ENCODE measurements around the gene DISP3.

DISP3 gene

DNA sequence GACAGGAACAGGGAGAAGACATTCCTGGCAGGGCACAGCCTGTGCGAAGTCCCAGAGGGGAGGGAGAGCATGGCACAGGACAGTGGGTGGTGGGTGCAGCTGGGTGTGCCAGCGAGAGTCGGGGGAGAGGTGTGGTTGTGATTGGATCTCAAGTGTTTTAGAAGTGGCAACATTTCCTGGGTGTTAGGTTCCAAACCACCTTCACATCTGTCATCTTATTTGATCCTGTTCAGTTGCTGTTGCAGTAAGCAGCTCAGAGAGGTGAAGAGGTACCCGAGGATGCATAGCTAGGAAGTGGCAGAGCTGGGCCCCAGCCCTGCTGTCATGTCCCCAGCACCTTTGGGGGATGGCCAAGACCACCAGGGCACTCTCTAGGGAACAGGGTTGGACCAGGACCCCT lies 22.0 kb upstream of the DISP3 start:
- DNase-seq (ENCODE audit: low read depth in 2 of 2) = no peak

DNA sequence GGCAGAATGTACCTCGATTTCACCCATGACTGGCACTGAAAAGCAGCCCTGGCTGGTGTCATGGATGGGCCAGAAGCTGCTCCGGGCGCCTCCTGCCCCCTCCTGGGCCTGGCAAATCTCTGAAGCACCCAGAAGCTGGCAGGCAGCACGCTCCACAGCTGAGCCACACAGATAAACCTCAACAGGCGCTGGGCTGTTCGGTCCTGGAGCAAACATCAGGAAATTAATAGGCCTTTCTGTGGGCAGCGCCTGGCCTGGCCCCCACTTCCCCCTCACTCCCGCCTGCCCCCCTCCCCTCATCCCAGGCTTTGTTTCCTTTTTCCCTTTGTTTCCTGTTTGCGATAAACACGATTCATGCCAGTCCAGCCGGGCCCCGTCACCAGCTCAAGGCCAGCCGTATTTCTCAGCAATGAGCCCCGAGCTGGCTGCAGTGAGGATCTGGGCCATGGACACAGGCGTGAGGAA lies 20.1 kb upstream of the DISP3 start:
- DNase-seq (ENCODE audit: low read depth in 2 of 2) = no peak

DNA sequence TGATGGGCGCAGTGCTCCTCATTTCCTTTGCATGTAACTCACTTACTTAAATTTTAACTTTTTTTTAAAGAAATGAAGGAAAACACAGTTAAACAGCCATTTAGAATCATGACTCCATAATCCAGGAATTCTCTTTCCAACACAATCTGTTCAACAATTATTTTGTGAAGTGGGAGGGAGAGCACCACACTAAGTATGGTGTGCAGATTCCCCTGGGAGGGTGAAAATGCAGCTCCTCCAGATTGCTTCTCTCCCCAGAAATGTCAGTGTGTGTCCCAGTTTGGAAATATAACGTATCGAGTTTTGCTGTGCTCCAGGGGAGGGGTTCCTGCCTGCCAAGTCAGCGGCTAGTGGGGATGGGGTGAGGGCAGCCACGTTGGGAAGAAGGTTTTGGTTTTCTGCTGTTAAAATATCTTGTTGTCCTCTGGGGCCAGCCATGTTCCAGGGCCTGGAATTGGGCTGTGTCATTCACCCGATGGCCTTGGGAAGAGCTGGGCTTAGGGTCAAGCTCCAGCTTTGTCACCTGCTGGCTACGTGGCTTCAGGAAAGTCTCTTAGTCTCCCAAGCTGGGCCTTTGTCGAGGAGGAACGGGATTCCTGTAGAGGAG lies 17.3 kb upstream of the DISP3 start:
- DNase-seq (ENCODE audit: low read depth in 2 of 2) = no peak

DNA sequence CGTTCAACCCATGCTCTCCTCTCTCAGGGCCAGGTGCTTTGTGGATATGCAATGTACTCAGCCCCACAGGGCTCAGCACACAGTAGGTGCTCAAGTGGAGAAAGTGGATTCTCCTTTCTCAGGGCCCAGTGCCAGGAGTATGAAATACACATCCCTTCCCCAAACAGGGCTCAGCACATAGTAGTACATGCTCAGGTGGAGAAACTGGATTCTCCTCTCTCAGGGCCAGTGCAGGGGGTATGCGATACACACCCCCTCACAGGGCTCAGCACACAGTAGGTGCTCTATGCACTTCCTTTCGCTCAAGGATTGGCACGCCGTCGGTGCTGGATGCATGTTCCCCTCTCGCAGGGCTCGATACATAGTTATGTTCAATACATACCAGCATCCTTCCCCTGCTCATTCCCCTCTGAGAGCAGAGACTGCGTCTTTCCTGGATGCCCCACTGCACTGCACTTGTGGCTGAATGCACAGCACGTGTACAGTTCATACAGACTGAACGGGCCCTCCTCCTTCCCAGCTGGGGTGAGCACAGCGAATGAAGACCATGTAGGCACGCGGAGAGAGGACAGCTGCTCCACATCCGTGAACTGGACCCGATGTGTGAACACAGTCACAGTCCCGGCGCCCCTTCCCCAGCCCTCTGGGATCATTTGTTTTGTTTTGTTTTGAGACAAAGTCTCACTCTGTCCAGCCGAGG lies 16.6 kb upstream of the DISP3 start:
- DNase-seq (ENCODE audit: low read depth in 2 of 2) = no peak

DNA sequence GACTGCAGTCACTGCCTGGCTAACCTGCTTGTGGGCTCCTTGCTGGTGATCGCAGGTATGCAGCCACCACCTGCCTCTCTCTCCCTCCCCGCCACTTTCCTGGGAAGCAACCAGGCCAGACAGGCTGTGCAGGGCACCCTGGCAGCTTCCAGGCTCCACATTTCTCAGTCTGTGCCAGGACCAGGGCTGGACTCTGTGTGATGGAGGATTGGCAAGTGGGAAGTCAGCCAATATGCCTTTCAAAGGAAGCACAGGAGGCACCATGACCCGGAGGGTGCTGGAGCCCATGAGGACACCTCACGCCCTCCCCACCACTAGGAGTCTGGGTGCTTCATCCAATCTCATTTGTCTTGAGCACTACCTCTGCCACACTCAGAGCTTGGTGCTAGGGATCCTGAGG lies 15.8 kb upstream of the DISP3 start:
- DNase-seq (ENCODE audit: low read depth in 2 of 2) = no peak

DNA sequence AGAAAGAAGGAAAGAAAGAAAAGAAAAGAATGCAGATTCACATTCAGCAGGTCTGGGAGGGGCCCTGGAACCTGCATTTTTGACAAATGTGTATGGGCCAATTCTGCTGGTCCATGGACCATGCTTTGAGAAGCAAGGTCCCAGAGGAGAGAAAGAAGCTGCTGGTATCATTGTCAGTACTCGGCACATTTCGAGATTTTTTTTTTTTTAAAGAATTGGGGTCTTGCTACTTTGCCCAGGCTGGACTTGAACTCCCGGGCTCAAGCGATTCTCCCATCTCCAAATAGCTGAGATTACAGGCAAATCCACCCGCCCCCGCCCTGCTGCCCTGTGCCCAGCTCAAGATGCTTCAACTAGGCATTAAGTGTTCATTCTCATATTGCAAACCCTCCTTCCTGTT lies 13.6 kb upstream of the DISP3 start:
- no peak for DNase-seq (ENCODE audit: low read depth in 2 of 2)

DNA sequence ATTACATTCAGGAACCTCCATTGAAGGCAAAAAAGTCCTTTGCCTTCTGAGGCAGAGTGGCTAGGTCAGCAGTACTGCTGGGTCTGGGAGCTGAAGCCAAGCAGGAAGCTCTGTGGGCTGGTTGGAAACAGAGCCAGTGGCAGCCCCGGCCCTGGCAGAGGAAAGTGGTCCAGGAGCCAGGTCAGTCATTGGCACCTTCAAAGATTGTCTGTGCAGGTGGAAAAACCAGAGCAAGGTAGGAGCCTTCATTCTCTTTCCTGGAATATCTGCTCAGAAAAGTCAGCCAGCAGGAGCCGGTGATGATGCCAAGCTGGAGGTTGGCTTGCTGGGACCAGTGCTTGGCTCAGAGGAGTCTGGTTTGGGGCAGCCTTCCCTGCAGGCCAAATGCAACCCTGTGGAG lies 12.5 kb upstream of the DISP3 start:
- DNase-seq (ENCODE audit: low read depth in 2 of 2) = no peak

DNA sequence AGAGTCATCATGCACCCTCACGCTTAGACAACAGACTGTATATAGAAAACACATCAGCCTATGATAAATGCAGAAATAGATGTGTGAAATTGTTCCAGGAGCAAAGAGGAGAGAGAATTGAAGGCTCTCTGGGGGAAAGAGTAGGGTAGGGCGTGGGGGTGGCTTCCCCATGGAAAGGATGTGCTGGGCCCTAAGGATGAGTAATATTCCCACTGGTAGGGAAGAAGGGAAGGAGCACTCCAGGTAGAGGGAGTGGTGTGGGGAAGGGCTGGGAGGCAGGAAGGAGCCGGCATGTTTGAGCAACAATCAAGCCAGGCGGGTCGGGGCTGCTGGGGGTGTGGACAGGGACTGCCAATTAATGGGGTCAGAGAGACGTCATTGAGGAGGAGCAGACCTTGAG lies 10.1 kb upstream of the DISP3 start:
- no peak for DNase-seq (ENCODE audit: low read depth in 2 of 2)

DNA sequence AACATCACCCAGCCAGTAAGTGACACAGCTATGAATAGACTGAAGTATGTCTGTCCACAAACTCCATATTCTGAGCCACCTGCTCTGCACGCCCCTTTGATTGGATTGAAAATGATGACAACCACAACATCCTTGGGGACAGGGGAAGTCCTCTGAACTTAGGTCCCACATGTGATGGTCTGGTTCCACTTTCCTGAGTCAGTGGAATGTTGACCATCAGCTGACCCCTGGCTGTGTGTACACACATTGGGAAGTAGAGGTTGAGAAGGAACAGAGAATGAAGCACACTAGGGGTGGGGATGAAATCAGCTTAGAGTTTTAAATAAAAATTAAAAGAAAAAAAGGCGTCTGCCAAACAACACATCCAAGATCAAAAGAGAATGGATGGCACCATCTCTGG lies 8.0 kb upstream of the DISP3 start:
- no peak for DNase-seq (ENCODE audit: low read depth in 2 of 2)

DNA sequence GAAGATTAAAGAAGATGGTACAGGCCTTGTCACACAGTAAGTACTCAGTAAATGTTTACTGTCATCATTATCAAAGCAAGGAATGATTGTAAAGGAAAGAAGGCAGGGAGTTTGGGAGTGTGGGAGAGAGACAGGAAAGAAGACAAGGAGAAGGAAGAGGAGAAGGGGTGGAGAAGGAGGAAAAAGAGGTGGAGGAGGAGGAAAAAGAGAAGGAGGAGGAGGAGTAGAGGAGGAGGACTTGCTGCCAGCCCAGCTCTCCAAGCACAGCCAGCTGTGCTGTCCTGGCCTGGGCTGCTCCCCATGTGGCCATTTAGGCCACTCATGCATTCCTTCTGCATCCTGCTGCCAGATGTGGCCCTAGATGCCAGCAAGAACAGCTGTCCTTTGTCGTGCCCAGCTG lies 7.5 kb upstream of the DISP3 start:
- no peak for DNase-seq (ENCODE audit: low read depth in 2 of 2)

DNA sequence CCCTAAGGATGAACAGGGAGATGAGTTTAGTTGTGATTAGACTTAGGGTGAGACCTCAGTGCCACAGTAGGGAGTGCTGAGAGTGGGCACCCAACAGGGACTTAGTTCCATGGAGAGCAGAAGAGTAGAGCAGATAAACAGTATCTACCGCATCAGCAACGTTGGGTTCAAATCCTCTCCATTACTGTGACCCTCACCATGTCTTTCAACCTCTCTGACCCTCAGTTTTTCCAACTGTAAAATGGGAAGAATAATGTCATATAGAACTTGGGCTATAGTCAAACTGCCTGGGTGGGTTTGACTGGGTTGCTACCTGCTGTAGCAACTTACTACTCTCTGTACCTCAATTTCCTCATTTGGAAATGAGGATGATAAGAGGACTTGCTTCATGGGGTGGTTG lies 6.7 kb upstream of the DISP3 start:
- no peak for DNase-seq (ENCODE audit: low read depth in 2 of 2)

DNA sequence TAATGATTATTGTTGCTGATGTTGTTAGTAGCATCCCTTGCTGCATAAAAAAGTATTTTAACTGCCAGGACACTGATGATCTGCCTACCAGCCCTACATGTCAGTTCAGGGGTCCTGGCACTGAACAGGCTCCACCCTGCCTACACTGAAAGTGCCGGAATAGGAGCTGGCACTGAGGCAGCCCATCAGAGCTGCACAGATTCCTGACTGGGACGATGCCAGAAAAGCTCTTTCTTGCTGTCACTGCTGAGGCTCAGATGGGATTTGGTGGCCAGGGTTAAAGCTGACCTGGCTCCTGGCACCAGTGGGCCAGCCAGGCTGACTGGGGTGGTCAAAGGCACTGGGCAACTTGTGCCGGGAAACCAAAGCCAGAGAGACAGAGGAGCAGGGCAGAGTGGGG lies 6.2 kb upstream of the DISP3 start:
- no peak for DNase-seq (ENCODE audit: low read depth in 2 of 2)

DNA sequence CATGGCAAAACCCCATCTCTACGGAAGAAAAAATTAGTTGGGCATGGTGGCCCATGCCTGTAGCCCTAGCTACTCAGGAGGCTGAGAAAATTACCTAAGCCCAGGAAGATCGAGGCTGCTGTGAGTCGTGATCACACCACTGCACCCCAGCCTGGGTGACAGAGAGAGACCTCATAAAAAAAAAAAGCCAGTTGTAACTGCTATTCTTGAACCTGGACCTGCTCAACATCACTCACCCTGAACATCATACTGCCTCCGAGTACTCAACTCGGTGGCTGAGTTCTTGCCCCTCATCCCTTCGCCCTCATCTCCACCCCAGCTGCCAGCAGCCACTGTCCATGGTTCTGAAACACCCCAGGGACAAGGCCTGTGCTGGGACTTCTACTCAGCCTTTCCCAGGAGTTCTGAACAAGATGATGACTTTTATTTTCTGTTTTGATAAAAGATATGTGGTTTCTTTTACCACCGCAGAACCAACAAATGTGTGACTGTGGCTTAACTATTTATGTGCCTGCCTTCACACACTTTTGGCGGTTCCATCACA lies 5.4 kb upstream of the DISP3 start:
- no peak for DNase-seq (ENCODE audit: low read depth in 2 of 2)

DNA sequence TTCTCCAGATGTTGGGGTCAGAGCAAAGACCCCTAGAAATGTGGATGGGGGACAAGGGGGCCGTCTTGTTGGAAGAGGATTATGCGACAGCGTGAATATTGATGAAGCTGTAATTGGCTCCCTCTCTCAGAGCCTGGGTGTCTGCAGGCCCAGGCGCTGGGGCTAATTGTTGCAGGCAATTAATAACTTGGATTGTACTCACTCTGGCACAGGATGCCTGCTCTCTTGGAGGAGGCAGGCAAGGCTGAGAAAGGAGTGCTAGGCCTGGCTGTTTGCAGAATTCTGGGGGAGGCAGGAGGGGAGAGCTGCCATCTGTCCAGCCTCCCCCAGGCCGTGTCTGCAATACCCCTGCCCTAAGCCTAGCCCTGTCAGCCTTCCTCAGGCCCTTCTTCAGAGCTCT lies 4.1 kb upstream of the DISP3 start:
- no peak for DNase-seq (ENCODE audit: low read depth in 2 of 2)

DNA sequence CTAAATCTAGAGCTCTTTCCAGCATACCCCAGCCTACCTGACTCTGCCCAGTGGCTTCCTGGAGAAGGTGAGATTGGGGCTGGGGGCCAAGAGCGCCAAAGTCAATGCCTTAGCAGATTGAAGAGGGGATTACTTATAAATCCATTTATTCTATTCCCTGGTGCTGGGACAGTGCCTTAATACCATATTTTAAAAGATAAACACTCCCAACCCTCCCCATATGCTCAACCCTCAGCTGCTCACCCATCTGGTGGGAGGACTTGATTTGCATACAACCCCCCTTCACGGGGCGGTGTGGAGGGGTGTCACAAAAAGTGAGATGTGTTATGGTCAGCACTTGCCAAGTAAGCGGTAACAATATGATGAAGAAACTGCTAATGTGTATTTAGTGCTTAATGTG lies 3.2 kb upstream of the DISP3 start:
- DNase-seq (ENCODE audit: low read depth in 2 of 2) = no peak

DNA sequence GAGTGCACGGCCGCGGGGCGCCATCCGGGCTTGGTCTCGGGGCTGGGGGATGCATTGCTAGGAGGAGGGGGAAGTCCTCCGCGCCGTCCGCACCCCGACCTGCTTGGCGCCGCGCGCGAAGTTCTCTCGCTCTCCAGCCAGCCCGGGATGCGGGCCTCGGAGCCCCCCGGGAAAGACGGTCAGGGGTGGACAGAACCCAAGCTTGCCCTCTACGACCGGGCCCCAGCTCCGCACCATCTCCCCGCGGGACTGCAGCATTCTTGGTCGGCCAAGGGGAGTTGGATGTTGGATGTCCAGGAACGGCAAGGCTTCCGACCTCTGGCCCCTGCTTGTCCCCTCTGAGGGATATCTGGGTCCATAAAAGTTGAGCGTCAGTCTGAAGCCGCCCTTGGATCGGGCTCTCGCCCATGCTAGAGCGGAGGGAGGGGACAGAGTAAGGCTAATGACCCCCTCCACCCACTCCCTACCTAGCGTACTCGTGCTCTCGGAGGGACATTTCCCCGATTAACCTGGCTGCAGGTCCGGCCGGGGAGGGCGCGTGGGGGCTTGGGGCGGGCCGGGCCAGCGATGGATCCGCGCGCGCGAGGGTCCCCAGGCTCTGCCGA lies 522 bp downstream of the DISP3 start:
- DNase-seq (ENCODE audit: low read depth in 2 of 2) = no peak

DNA sequence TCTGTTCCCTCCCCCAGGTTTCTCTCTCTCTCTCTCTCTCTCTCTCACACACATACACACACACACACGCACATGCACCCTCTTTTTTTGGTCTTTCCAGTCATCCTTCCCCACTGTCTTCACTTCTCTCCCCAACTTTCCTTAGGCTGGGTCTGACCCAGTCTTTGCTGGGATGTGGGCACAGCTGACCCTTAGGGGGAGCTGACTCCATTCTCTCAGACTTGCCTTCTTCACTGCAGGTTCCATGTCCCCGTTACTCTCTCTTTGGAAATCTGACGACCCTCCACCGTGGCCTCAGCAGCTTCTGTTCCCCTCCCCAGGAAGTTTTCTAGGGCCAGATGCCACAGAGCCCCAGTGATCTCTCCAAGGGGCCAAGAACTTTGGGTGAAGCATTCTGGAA lies 2.1 kb downstream of the DISP3 start:
- DNase-seq (ENCODE audit: low read depth in 2 of 2) = no peak

DNA sequence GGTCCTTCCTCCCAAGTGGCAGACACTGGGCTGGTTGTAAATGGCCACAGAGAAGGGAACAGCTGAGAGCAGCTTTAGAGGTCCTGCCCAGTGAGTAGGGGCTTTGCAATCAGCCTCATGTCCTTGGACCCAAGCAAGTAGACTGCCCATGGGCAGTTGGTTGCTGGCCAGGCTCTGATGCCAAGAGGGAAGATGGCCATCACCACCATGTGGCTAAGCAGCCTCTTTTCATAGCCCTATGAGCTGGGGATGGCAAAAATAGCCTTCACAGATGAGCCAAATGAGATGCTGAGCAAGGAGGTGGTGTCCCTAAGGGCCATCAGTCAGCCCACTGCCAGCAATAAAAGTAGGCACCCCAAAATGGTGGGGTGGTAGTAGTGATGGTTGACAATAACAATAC lies 3.2 kb downstream of the DISP3 start:
- DNase-seq (ENCODE audit: low read depth in 2 of 2) = no peak

DNA sequence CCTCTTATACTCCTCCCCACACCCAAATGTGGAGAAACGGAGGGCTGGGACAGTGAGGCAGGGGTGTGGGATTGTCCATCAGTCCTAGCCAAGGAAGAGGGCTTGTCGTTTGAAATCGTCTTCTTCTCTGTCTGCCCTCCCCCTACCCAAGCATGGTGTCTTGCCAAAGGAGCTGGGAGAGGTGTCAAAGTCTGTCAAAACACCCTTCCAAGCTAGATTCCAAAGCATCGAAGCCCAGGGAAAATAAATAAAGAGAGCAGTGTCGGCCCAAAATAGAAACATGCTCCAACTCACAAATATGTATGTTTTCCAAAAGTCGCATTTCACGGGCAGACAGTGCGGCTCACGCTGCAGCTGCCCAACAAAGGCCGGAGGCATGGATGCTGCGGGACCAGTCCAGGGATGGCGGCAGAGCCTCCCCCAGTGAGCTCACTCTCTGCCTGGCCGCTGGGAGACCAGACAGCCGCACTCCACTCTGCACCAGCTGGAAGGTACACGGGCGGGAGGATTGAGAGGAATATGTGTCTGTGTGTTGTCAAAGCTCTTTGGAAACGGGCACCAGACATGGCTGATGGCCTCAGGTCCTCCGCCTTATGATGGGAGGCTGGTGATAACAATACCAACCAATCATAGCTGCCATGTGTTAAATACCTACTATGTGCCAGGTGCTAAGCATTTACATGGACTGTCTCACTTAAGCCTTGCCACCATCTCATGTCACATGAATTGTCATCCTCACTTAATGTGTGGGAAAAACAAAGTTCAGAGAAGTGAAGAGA lies 3.9 kb downstream of the DISP3 start:
- DNase-seq (ENCODE audit: low read depth in 2 of 2) = no peak

DNA sequence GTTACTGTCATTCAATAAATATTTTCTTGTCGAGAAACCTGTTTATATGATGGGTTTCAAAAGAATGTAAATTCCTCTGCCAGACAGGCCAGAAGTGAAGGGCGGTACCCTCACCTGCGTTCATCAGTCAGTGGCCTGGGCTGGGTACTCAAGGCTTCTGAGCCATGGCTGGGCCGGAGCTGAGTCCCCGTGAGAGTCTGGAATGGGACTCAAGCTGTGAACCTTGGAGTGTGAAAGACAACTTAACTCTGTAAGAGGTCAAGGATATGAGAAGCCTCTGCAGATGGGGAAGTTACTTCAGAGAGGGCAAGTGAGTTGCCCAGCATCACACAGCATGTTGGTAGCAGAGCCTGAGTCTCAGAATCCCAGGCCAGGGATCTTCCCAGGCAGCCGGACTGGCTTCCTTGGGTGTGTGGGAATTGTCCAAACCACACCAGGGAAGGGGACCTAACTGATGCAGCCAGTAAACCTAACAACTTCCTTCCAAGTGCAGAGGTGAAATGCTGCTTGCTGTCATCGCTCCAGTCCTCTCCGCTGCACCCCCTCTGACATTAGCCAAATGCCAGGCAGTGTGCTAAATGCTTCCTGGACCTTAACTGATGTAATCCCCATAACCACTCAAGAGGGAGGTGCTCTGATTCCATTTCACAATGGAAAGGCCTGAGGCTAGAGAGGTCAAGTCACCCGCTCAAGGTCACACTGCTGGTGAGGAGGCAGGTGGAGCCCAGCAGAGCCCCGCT lies 4.8 kb downstream of the DISP3 start:
- DNase-seq (ENCODE audit: low read depth in 2 of 2) = no peak

DNA sequence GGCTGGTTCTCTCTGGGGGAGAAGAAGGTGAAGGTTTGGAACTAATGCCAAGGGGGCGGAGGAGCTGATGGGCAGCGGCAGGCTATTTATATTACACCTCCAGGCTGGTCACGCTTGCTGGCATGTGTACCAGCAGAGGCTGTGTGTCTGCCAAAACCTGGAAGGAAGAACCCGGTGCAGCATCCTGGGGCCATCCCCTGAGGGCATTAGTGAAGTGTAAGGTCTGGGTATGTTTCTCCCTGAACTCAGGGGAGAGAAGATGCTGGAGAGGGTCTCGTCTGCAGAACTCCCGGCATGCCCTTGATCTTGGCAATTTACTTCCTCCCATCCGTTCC lies 5.3 kb downstream of the DISP3 start:
- no peak for DNase-seq (ENCODE audit: low read depth in 2 of 2)

DNA sequence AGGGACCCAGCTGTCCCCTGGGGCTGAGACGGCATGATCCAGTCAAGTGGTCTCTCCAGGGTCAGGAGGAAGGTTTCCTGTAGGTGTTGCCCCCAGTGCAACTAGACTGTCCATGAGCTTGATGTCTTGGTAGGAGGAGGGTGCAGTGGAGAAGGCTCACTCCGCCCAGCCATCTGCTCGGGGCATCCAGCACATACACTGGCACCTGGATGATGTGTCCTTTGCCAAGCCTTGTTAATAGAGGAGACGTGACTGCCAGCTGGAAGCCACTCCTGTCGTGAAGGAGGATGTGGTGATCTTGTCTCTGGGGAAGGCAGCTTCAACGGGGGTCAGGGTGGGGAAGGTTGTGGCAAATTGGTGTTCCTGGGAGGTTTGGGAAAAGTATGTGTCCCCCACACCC lies 6.2 kb downstream of the DISP3 start:
- no peak for DNase-seq (ENCODE audit: low read depth in 2 of 2)

All from stimulated activated CD4-positive, alpha-beta T cell treated with anti-CD3 and anti-CD28 coated beads, Interleukin-15, amount 100 ng/mL, for 48 hours (primary cell).